IMR-90 (cell line): ENCODE measurements around the gene SCAF1. TPM values are rescaled to one million over a fixed set of nuclear protein-coding genes. Genes with fewer than 3 reads are reported as not detected.

Experiments
- ATAC-seq: fragments of 200-7000 bp; cut with Tn5 transposase; 2 replicates; pipeline ENCODE4 v1.9.1; 2020; ENCODE audit warnings: low read depth, mild to moderate bottlenecking, moderate library complexity
- BruUV-seq: library from RNA; stranded (reverse); fragments of 400-500 nt; replicated peaks from 2 replicates; lab custom pipeline; 2021; lab: Mats Ljungman, UMichigan
- CTCF ChIA-PET: fragments of 300-600 bp; formaldehyde crosslinking; extraction: SDS; loops from one replicate; lab custom pipeline; 2021; ENCODE audit warnings: antibody characterized with exemption; lab: Yijun Ruan, JAX
- POLR2A ChIA-PET: fragments of 300-600 bp; sonication (Branson Sonifier 250); formaldehyde crosslinking; loops from one replicate; lab custom pipeline; 2022; ENCODE audit warnings: antibody characterized with exemption; ENCODE audit not compliant: unreplicated experiment; lab: Charles Lee
- DNase-seq: peaks from one replicate; pipeline ENCODE4 v3.0.0; 2013
- H2AFZ ChIP-seq: replicated peaks from 2 replicates; pipeline ENCODE3; 2013; ENCODE audit warnings: low read length, mild to moderate bottlenecking; ENCODE audit not compliant: poor library complexity
- H2AK5ac ChIP-seq: 2 replicates; pipeline ENCODE4 v1.6.1; 2013; ENCODE audit warnings: low read depth, low read length, inconsistent platforms
- H2AK9ac ChIP-seq: replicated peaks from 2 replicates; pipeline ENCODE3; 2013; ENCODE audit warnings: mild to moderate bottlenecking, low read depth, low read length, moderate library complexity; ENCODE audit not compliant: poor library complexity
- H2BK120ac ChIP-seq: 2 replicates; pipeline ENCODE4 v1.6.1; 2013; ENCODE audit warnings: low read depth, low read length, inconsistent platforms
- H2BK15ac ChIP-seq: 3 replicates; pipeline ENCODE4 v1.6.1; 2013; ENCODE audit warnings: low read depth, low read length, inconsistent platforms
- H2BK20ac ChIP-seq: 2 replicates; pipeline ENCODE4 v1.6.1; 2013; ENCODE audit warnings: low read depth, mild to moderate bottlenecking, inconsistent platforms, low read length, moderate library complexity
- H2BK5ac ChIP-seq: 2 replicates; pipeline ENCODE4 v1.6.1; 2013; ENCODE audit warnings: mild to moderate bottlenecking, low read depth, low read length, inconsistent platforms; ENCODE audit not compliant: poor library complexity, severe bottlenecking
- H3K14ac ChIP-seq: replicated peaks from 2 replicates; pipeline ENCODE4 v1.6.1; 2013; ENCODE audit warnings: low read depth, low read length, inconsistent platforms
- H3K18ac ChIP-seq: 2 replicates; pipeline ENCODE4 v1.6.1; 2013; ENCODE audit warnings: low read depth, low read length, control low read depth
- H3K23ac ChIP-seq: 2 replicates; pipeline ENCODE4 v1.6.1; 2013; ENCODE audit warnings: low read depth, low read length, inconsistent platforms
- H3K27ac ChIP-seq: 2 replicates; pipeline ENCODE4 v1.5.1; 2013; ENCODE audit warnings: mild to moderate bottlenecking, control low read depth, low read length; ENCODE audit not compliant: insufficient read depth
- H3K27me3 ChIP-seq: 2 replicates; pipeline ENCODE4 v1.6.1; 2013; ENCODE audit warnings: low read length; ENCODE audit not compliant: control insufficient read depth, insufficient read depth
- H3K36me3 ChIP-seq: 2 replicates; pipeline ENCODE4 v1.6.1; 2013; ENCODE audit warnings: low read length, mixed read lengths; ENCODE audit not compliant: control insufficient read depth, insufficient read depth
- H3K4ac ChIP-seq: 2 replicates; pipeline ENCODE4 v1.6.1; 2013; ENCODE audit warnings: low read depth, low read length, inconsistent platforms
- H3K4me1 ChIP-seq: 2 replicates; pipeline ENCODE4 v1.6.1; 2013; ENCODE audit warnings: low read length, mixed read lengths; ENCODE audit not compliant: control insufficient read depth, insufficient read depth
- H3K4me2 ChIP-seq: 2 replicates; pipeline ENCODE4 v1.6.1; 2013; ENCODE audit warnings: low read depth, mild to moderate bottlenecking, control low read depth, low read length, moderate library complexity
- H3K4me3 ChIP-seq: 2 replicates; pipeline ENCODE4 v1.5.1; 2013; ENCODE audit warnings: low read depth, mild to moderate bottlenecking, control low read depth, low read length, moderate library complexity; ENCODE audit not compliant: insufficient read depth
- H3K56ac ChIP-seq: 2 replicates; pipeline ENCODE4 v1.6.1; 2013; ENCODE audit warnings: low read length, inconsistent platforms; ENCODE audit not compliant: insufficient read depth; ENCODE audit errors: extremely low read depth
- H3K79me1 ChIP-seq, 2 experiments: 2 replicates each; pipeline ENCODE4 v1.6.1; 2013; ENCODE audit warnings: low read length in 2 of 2, inconsistent platforms in 1 of 2, low read depth in 1 of 2
- H3K9ac ChIP-seq: 2 replicates; pipeline ENCODE4 v1.6.1; 2013; ENCODE audit warnings: low read depth, low read length, control low read depth
- H3K9me1 ChIP-seq: 2 replicates; pipeline ENCODE4 v1.6.1; 2013; ENCODE audit warnings: low read length, inconsistent platforms; ENCODE audit not compliant: insufficient read depth
- H3K9me3 ChIP-seq: 2 replicates; pipeline ENCODE4 v1.6.1; 2013; ENCODE audit warnings: low read length; ENCODE audit not compliant: control insufficient read depth, insufficient read depth
- H4K20me1 ChIP-seq: 2 replicates; pipeline ENCODE4 v1.6.1; 2013; ENCODE audit warnings: low read length, inconsistent platforms; ENCODE audit not compliant: insufficient read depth
- H4K5ac ChIP-seq: 2 replicates; pipeline ENCODE4 v1.6.1; 2013; ENCODE audit warnings: mild to moderate bottlenecking, low read depth, low read length, control low read depth
- H4K8ac ChIP-seq, 2 experiments: 2 replicates each; pipeline ENCODE4 v1.6.1; 2013; ENCODE audit warnings: low read depth in 2 of 2, low read length in 2 of 2, control low read depth in 1 of 2, inconsistent platforms in 1 of 2
- H4K91ac ChIP-seq: 2 replicates; pipeline ENCODE4 v1.6.1; 2013; ENCODE audit warnings: low read depth, low read length, inconsistent platforms; ENCODE audit not compliant: insufficient read depth
- BHLHE40 ChIP-seq: fragments of 150-350 bp; IDR thresholded peaks from 2 replicates; pipeline ENCODE4 v1.6.1; 2016; ENCODE audit warnings: mild to moderate bottlenecking, low read depth, low read length
- CHD1 ChIP-seq: IDR thresholded peaks from 2 replicates; pipeline ENCODE4 v1.6.1; 2012; ENCODE audit warnings: low read depth, low read length, improper control_type of control experiment
- FOS ChIP-seq: fragments of 150-350 bp; IDR thresholded peaks from 2 replicates; pipeline ENCODE4 v1.6.1; 2016; ENCODE audit warnings: low read depth, low read length
- MAFK ChIP-seq: IDR thresholded peaks from 2 replicates; pipeline ENCODE4 v1.6.1; 2012; ENCODE audit warnings: low read depth, low read length, improper control_type of control experiment
- MAZ ChIP-seq: IDR thresholded peaks from 2 replicates; pipeline ENCODE4 v1.6.1; 2012; ENCODE audit warnings: low read depth, mild to moderate bottlenecking, low read length, improper control_type of control experiment, moderate library complexity, borderline replicate concordance
- MXI1 ChIP-seq: IDR thresholded peaks from 2 replicates; pipeline ENCODE4 v1.6.1; 2012; ENCODE audit warnings: low read depth, mild to moderate bottlenecking, low read length, moderate library complexity, borderline replicate concordance
- NFE2L2 ChIP-seq: fragments of 150-350 bp; IDR thresholded peaks from 2 replicates; pipeline ENCODE4 v1.6.1; 2016; ENCODE audit warnings: low read depth, mild to moderate bottlenecking, low read length
- RFX5 ChIP-seq: IDR thresholded peaks from 2 replicates; pipeline ENCODE4 v1.8.0; 2012; ENCODE audit warnings: low read depth, mild to moderate bottlenecking, low read length, moderate library complexity
- SMC3 ChIP-seq: fragments of 150-350 bp; IDR thresholded peaks from 2 replicates; pipeline ENCODE4 v1.6.1; 2016; ENCODE audit warnings: low read depth, mild to moderate bottlenecking, antibody characterized with exemption, low read length, moderate library complexity
- WGBS, 2 experiments: methylation state at CpG; one replicate each; pipeline versions ENCODE4 v1.1.5 to v1.1.7; 2013; ENCODE audit warnings: missing lambda C conversion rate in 2 of 2; ENCODE audit not compliant: insufficient read length in 1 of 2; ENCODE audit errors: extremely low coverage in 2 of 2; 5-methylcytosine and 5-hydroxymethylcytosine counted together
- dilution Hi-C: fragments of 300-500 bp; cut with HindIII; formaldehyde crosslinking; loops from one replicate; pipeline ENCODE4 v1.14.3; 2018; ENCODE audit warnings: low sequenced_read_pairs; ENCODE audit not compliant: unreplicated experiment
- in situ Hi-C: fragments of 300-500 bp; cut with MboI; formaldehyde crosslinking; loops from 3 replicates; pipeline ENCODE4 v1.14.3; 2019; ENCODE audit warnings: low sequenced_read_pairs, inconsistent platforms, mixed read lengths
- intact Hi-C: fragments of 100-400 bp; cut with micrococcal nuclease; formaldehyde crosslinking; loops from 2 replicates; pipeline ENCODE4 v1.10.0; 2022
- polyA plus RNA-seq, 3 experiments: library from polyadenylated mRNA; depleted of rRNA; stranded (reverse); fragments of >200 nt; gene quantifications; 2 replicates each; pipeline ENCODE4 v1.2.3, GENCODE V29; 2012; ENCODE audit warnings: low replicate concordance in 1 of 3
- total RNA-seq: library from RNA; depleted of rRNA; stranded (reverse); fragments of >200 nt; gene quantifications from 2 replicates; pipeline ENCODE4 v1.2.3, GENCODE V29; 2012
- TF ChIP-seq, protein P1 (sequence below): fragments of 150-350 bp; IDR thresholded peaks from 2 replicates; pipeline ENCODE4 v1.6.1; 2017; ENCODE audit warnings: mild to moderate bottlenecking, antibody characterized with exemption, low read length, low read depth
- TF ChIP-seq, protein P2 (sequence below): conservative IDR thresholded peaks from 2 replicates; pipeline ENCODE4 v1.5.1; 2012; ENCODE audit warnings: mild to moderate bottlenecking, low read depth, low read length, improper control_type of control experiment

Gene SCAF1
- total and polyA plus RNA-seq, 2 of the 4 experiments (the other 2 are of a cell fraction) = 2.2 to 14.8 TPM

DNA sequence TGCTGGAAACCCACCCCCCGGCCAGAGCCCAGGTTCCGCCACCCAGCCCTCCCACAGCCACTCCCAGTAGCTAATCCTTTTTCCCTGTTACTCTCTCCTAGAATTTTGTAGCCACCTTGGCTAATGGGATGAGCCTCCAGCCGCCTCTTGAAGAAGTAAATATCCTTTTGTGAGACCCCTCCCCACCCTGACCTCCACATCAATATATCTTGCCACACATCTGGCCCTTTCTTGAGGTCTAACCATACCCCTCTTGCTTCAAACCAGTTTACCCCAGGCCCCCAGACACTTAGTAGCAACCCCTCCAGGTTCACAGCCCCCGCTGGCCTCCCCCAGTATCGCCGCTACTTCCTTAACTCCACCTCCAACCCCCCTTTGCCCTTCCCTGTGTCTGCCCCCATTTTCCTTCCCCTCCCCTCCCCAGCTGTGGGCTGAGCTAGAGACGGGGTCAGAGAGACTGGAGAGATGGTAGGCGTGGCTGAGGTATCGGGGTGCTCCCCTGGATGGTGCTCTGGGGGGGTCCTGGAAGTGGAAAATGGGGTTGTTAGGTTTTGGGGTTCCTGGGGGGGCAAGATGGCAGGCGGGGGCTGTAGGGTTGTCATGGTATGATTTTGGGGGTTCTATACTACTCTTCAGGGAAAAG lies 37.9 kb downstream of the SCAF1 start:
- TF ChIP-seq MXI1 = no peak
- TF ChIP-seq MAZ = no peak
- TF ChIP-seq BHLHE40 = no peak
- no peak for TF ChIP-seq CHD1
- TF ChIP-seq, protein P1, sequence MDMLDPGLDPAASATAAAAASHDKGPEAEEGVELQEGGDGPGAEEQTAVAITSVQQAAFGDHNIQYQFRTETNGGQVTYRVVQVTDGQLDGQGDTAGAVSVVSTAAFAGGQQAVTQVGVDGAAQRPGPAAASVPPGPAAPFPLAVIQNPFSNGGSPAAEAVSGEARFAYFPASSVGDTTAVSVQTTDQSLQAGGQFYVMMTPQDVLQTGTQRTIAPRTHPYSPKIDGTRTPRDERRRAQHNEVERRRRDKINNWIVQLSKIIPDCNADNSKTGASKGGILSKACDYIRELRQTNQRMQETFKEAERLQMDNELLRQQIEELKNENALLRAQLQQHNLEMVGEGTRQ = no peak
- no peak for TF ChIP-seq SMC3
- no peak for TF ChIP-seq FOS
- no peak for TF ChIP-seq MAFK
- TF ChIP-seq NFE2L2 = no peak
- TF ChIP-seq, protein P2, sequence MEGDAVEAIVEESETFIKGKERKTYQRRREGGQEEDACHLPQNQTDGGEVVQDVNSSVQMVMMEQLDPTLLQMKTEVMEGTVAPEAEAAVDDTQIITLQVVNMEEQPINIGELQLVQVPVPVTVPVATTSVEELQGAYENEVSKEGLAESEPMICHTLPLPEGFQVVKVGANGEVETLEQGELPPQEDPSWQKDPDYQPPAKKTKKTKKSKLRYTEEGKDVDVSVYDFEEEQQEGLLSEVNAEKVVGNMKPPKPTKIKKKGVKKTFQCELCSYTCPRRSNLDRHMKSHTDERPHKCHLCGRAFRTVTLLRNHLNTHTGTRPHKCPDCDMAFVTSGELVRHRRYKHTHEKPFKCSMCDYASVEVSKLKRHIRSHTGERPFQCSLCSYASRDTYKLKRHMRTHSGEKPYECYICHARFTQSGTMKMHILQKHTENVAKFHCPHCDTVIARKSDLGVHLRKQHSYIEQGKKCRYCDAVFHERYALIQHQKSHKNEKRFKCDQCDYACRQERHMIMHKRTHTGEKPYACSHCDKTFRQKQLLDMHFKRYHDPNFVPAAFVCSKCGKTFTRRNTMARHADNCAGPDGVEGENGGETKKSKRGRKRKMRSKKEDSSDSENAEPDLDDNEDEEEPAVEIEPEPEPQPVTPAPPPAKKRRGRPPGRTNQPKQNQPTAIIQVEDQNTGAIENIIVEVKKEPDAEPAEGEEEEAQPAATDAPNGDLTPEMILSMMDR = no peak
- TF ChIP-seq RFX5 = no peak
- Histone ChIP-seq H2BK15ac (no peak overlapping the region), H3K4me2 (no peak overlapping the region; the same call in 1 of the 2 replicates), H3K9me3 (no peaks in the 10 kb centered on the region), H4K20me1 (peaks cover 51% of the 10 kb centered on the region), H2AK9ac (peak overlapping the region; percentile 68), H3K36me3 (peaks cover 23% of the 10 kb centered on the region), H2BK120ac (no peak overlapping the region), H2BK20ac (no peak overlapping the region), H3K4ac (no peak overlapping the region), H3K9me1 (peaks cover 3% of the 10 kb centered on the region; the same call in 1 of the 2 replicates), H3K27me3 (no peaks in the 10 kb centered on the region), H3K56ac (no peak overlapping the region), H4K5ac (no peak overlapping the region), H3K79me1 (peaks cover 19 to 60% of the 10 kb centered on the region in 2 experiments), H3K4me3 (no peak overlapping the region), H3K14ac (no peak overlapping the region), H4K8ac (peak overlapping the region in 1 of 2 experiments; percentile 83; a peak in 1 of 4 replicates), H4K91ac (0 out of 2 replicates have a peak overlapping the region, but pooled peaks have one; percentile 31), H3K18ac (no peak overlapping the region), H3K4me1 (peaks cover 13% of the 10 kb centered on the region), H3K9ac (no peak overlapping the region; the same call in 1 of the 2 replicates), H2BK5ac (no peak overlapping the region), H2AFZ (no peak overlapping the region), H3K27ac (peak overlapping the region; percentile 9), H3K23ac (no peak overlapping the region; the same call in 1 of the 2 replicates), H2AK5ac (no peak overlapping the region)
- dilution Hi-C loops (no loop called here), intact Hi-C loops (loop anchor here (5.0 kb wide), 2 partner anchors 88 to 108 kb away; partner anchors contain the start of gene PRR12), in situ Hi-C loops (loop anchor here (10.0 kb wide), 1 partner anchor 175 kb away; the partner anchor contains the start of gene PTOV1)
- 52% methylated on average over 3 of the region's 10 CpGs; no CpG with 5 or more reads in 1 of the 2 experiments for WGBS, 2 experiments
- BruUV-seq = no TSS peak
- no peak for DNase-seq
- ChIA-PET POLR2A (no interaction called here), CTCF (interaction anchor here (0.6 to 1.0 kb wide), 2 partner anchors 110 to 313 kb away, joined by 3 to 4 read pairs; no protein-coding TSS in a partner anchor)
- ATAC-seq = no peak
